ENCODE data around the gene INCA1. TPM values are rescaled to one million over a fixed set of nuclear protein-coding genes. Genes with fewer than 3 reads are reported as not detected.

INCA1 gene
- polyA plus RNA-seq, 1 donor from 2014 or later, result 0.38 TPM

GRCh38 chr17:4949321-4950074 lies 47.8 kb downstream of the INCA1 start:
- H3K9me3 ChIP-seq (ENCODE audit: low read length), result no peaks in the 10 kb centered on the region
- no peaks in the 10 kb centered on the region for H3K9me2 ChIP-seq (ENCODE audit: insufficient read depth, low read length)
- H4K20me1 ChIP-seq (ENCODE audit: insufficient read depth), result no peaks in the 10 kb centered on the region
- H3K4me2 ChIP-seq (ENCODE audit: low read length), result peak overlapping the region; percentile 70
- H2AFZ ChIP-seq (ENCODE audit: low read depth, low read length), result peak overlapping the region; percentile 60
- peaks cover 3% of the 10 kb centered on the region for H3K27me3 ChIP-seq (ENCODE audit: insufficient read depth, low read depth, low read length)
- H3K36me3 ChIP-seq (ENCODE audit: insufficient read depth, low read length), result no peaks in the 10 kb centered on the region
- peak overlapping the region; percentile 99 for H3K4me3 ChIP-seq (ENCODE audit: low read length)
- H3K9ac ChIP-seq (ENCODE audit: low read length), result peak overlapping the region; percentile 87
- no peak overlapping the region for H3K27ac ChIP-seq (ENCODE audit: low read length)
- H3K79me2 ChIP-seq (replicated peaks; ENCODE audit: insufficient read depth, low read length), result peaks cover 5% of the 10 kb centered on the region
- H3F3A ChIP-seq (ENCODE audit: insufficient read depth, low read length, poor library complexity, severe bottlenecking), result no peaks in the 10 kb centered on the region
- TF ChIP-seq EZH2 (IDR thresholded peaks at IDR 0.05; ENCODE audit: borderline replicate concordance, insufficient read depth, low read length, poor library complexity, severe bottlenecking) (no peak), REST (IDR thresholded peaks at IDR 0.05; ENCODE audit: borderline replicate concordance) (no peak), SMC3 (conservative IDR thresholded peaks at IDR 0.05; ENCODE audit: poor library complexity) (no peak), TAF1 (IDR thresholded peaks at IDR 0.05; ENCODE audit: low read depth) (no peak), RAD21 (conservative IDR thresholded peaks at IDR 0.05) (no peak)

- peak overlapping the region; percentile 87 for H3K9ac ChIP-seq (ENCODE audit: low read length)
- no peaks in the 10 kb centered on the region for H3K36me3 ChIP-seq (ENCODE audit: insufficient read depth, low read length)
- H3K79me2 ChIP-seq (replicated peaks; ENCODE audit: insufficient read depth, low read length), result peaks cover 5% of the 10 kb centered on the region
- H3K27ac ChIP-seq (ENCODE audit: low read length), result peak overlapping the region; percentile 82
- H3K9me2 ChIP-seq (ENCODE audit: insufficient read depth, low read length), result no peaks in the 10 kb centered on the region
- H4K20me1 ChIP-seq (ENCODE audit: insufficient read depth), result no peaks in the 10 kb centered on the region
- H3K4me3 ChIP-seq (ENCODE audit: low read length), result peak overlapping the region; percentile 99
- H3K27me3 ChIP-seq (ENCODE audit: insufficient read depth, low read depth, low read length), result peaks cover 3% of the 10 kb centered on the region
- H3F3A ChIP-seq (ENCODE audit: insufficient read depth, low read length, poor library complexity, severe bottlenecking), result no peaks in the 10 kb centered on the region
- TF ChIP-seq REST (IDR thresholded peaks at IDR 0.05; ENCODE audit: borderline replicate concordance), result no peak
- no peak for TF ChIP-seq POLR2AphosphoS5 (IDR thresholded peaks at IDR 0.05)
- no peak for TF ChIP-seq TAF1 (IDR thresholded peaks at IDR 0.05; ENCODE audit: low read depth)
- no peak for TF ChIP-seq MXI1 (conservative IDR thresholded peaks at IDR 0.05; ENCODE audit: poor library complexity, severe bottlenecking)
- TF ChIP-seq RAD21 (conservative IDR thresholded peaks at IDR 0.05), result no peak
- no peak for TF ChIP-seq EZH2 (IDR thresholded peaks at IDR 0.05; ENCODE audit: borderline replicate concordance, insufficient read depth, low read length, poor library complexity, severe bottlenecking)
- TF ChIP-seq SMC3 (conservative IDR thresholded peaks at IDR 0.05; ENCODE audit: poor library complexity), result no peak
- TF ChIP-seq EP300 (conservative IDR thresholded peaks at IDR 0.05; ENCODE audit: poor library complexity, severe bottlenecking), result no peak
- no peak for TF ChIP-seq CTCF (IDR thresholded peaks at IDR 0.05; ENCODE audit: poor library complexity, severe bottlenecking)
- peak overlapping the region; percentile 60 for H2AFZ ChIP-seq (ENCODE audit: low read depth, low read length)
- H3K9me3 ChIP-seq (ENCODE audit: low read length), result no peaks in the 10 kb centered on the region
- peak overlapping the region; percentile 70 for H3K4me2 ChIP-seq (ENCODE audit: low read length)
Observed at GRCh38 chr17:4948931-4949320, 48.4 kb downstream of the INCA1 start.

Data from neural cell (in vitro differentiated cells).